GM19043 (cell line): ENCODE results near the gene VANGL1.
A peak's percentile ranks its signal among the peaks of the same experiment; 100 is the strongest.

Experiments
- ATAC-seq: cut with Tn5 transposase; IDR thresholded peaks from one replicate; pipeline ENCODE4 v1.9.1; 2021; ENCODE audit warnings: low read depth; ENCODE audit not compliant: unreplicated experiment

The VANGL1 gene

DNA sequence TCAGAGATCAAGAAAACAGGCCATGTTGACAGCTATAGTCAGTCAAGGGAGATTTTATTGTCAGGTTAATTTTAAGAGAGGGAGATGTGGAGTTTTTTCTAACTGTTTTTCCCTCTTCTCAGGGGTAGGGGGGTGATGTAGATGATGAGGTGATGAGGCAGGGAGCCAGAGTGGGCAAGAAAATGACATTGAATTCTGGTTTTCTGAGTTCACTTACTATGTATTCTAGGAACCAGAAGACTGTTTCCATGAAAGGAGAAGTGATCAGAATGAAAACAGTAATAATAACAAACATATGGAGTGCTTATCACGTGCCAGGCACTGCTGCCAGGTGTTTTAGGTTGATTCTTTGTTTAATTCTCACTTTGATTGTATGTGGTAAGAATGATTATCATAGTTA is 86.6 kb downstream of the VANGL1 start:
- no peak for ATAC-seq

DNA sequence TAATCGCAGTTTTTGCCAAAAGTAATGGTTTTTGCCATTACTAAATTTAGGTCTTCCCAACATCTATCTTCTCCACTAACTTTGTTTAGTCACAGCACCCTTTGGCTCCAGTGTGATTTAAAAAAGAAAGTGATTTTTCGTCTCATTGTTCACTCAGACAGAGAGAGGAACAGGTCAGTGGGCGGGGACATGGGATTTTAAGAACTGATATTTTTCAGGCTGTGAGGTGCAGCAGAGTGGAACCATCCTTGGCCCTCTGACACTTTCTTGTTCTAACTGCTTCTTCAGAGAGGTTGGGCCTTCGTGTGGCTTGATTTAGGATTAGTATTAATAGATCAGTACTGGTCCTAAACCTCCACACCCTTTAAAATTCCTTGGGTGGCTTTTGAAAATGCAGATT is 88.0 kb downstream of the VANGL1 start:
- peak; percentile 98 for ATAC-seq

DNA sequence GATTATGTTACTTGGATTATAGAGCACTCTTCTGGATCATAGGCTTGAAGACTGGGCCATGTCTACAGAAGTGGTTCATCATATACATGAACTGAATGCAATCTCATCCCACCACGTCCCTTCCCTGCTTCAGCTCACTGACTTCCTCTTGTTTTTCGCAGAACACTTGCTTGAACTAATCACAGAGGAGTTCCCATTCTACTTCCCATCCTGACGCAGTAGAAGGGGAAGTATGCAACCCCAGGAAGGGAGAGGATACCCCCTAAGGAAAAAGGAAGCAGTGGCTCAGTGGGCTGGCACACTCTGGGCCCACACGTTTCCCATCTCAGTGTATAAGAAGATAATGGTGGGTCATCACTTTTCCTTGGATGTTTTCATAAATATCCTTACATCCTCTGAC is 90.5 kb downstream of the VANGL1 start:
- no peak for ATAC-seq

DNA sequence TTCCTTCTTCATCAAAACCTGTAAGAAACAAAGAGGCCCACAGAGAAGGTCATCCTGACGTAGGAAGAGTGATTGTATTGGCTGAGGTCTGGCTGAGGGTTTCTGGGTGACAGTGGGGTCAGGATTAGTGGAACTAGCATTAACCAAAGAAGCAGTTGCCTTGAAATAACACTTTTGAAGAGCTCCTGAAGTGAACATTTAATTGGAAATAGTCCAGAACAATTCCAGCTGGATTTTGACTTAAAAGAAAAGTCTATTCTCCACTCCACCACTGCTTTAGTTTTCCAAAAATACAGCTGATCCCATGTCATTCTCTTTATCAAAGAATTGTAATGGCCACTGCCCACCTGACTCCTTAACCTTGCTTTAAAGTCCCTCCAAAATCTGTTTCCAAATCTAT is 99.0 kb downstream of the VANGL1 start:
- ATAC-seq = no peak

DNA sequence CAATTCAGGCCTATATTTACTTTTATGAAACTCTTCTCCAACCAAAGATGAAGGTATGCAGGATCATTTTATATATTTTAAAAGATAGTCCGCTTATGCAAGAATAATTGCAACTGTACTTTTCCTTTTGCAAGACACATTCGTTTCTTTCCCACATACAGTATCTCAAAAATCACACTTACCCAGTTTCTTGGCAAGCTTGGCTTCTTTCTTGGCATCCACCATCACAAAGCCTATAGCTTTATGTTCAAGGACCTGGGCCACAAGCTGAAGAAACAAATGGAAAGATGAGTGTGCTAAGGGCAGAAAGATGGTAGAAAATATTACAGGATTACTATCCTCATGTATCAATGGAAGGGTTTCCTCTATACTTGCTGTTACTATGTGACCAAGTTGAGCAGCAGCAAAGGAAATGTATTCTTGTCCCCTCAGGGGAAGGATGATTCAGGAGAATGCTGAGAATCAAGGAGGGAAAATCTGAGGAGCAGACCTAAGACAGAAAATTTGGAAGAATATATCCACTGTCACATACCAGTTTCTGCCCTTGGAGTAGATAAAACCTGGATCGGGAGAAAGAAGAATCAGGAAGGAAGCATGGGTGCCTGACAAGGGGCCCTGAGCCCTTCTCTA is 103.0 kb downstream of the VANGL1 start:
- ATAC-seq = no peak

DNA sequence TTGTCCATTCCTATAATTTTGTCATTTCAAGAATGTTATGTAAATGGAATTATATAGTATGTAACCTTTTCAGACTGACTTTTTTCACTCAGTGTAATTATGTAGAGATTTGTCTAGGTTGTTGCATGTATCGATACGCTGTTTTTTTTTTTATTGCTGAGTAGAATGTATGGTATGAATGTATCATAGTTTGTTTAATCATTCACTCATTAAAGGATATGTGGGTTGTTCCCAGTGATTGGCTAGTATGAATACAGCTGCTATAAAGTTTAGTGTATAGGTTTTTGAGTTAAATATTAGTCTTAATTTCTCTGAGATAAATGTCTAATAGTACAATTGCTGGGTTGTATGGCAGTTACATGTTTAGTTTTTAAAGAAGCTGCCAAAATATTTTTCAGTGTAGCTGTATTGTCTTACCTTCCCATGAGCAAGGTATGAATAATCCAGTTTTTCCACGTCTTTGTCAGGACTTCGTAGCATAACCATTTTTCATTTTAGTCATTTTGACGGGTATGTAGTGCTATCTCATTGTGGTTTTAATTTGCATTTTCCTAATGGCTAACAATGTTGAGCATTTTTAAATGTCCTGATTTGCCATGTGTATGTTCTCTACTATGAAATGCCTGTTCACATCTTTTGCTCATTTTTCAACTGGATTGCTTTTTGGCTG is 104.4 kb downstream of the VANGL1 start:
- ATAC-seq = no peak
